LNCaP clone FGC (cell line): ENCODE results near the gene APLF.

Source experiments
- DNase-seq: peaks from one replicate; pipeline ENCODE4 v3.0.0-alpha.2; 2011; ENCODE audit warnings: low read depth
- H3K4me3 ChIP-seq: 2 replicates; pipeline ENCODE4 v1.5.1; 2011; ENCODE audit warnings: mild to moderate bottlenecking, low read depth, low read length, control low read depth
- CTCF ChIP-seq: IDR thresholded peaks from 2 replicates; pipeline ENCODE4 v1.5.1; 2012; ENCODE audit warnings: mild to moderate bottlenecking; ENCODE audit not compliant: control insufficient read depth, insufficient read depth; ENCODE audit errors: extremely low read depth

Gene APLF

GRCh38 chr2:68467077-68467960 lies at the start of gene APLF, which contains the start of gene FBXO48:
APLF (plus strand) TSS chr2:68467585; CDS start chr2:68467732, 147 bp downstream.
FBXO48 (minus strand) TSS chr2:68467294; CDS start chr2:68465145, 2,149 bp downstream.
- no peak for TF ChIP-seq CTCF
- peak; percentile 86 for DNase-seq
- peak within 1 kb of the TSS; percentile 73 for H3K4me3 ChIP-seq

GRCh38 chr2:68417926-68418325 lies 49.5 kb upstream of the APLF start:
- no peak overlapping the region for H3K4me3 ChIP-seq
- DNase-seq: no peak
- no peak for TF ChIP-seq CTCF

- H3K4me3 ChIP-seq: no peak overlapping the region
- no peak for DNase-seq
- no peak for TF ChIP-seq CTCF
Observed at GRCh38 chr2:68418419-68418818, 49.0 kb upstream of the APLF start.

- DNase-seq: no peak
- H3K4me3 ChIP-seq: no peak overlapping the region
- TF ChIP-seq CTCF: no peak
Observed at GRCh38 chr2:68418855-68419254, 48.5 kb upstream of the APLF start.

- TF ChIP-seq CTCF: no peak
- DNase-seq: no peak
- no peak overlapping the region for H3K4me3 ChIP-seq
Observed at GRCh38 chr2:68420254-68420910, 47.0 kb upstream of the APLF start.

- TF ChIP-seq CTCF: no peak
- no peak overlapping the region for H3K4me3 ChIP-seq
- DNase-seq: no peak
Observed at GRCh38 chr2:68423966-68424650, 43.3 kb upstream of the APLF start.
